Measurements from ENCODE around the gene CMTR1. TPM values are rescaled to one million over a fixed set of nuclear protein-coding genes. Genes with fewer than 3 reads are reported as not detected.
A peak's percentile ranks its signal among the peaks of the same experiment; 100 is the strongest.

CMTR1 gene
- total RNA-seq, 6 experiments from 2014 or later: 15.6 to 22.3 (median 16.5) TPM

DNA sequence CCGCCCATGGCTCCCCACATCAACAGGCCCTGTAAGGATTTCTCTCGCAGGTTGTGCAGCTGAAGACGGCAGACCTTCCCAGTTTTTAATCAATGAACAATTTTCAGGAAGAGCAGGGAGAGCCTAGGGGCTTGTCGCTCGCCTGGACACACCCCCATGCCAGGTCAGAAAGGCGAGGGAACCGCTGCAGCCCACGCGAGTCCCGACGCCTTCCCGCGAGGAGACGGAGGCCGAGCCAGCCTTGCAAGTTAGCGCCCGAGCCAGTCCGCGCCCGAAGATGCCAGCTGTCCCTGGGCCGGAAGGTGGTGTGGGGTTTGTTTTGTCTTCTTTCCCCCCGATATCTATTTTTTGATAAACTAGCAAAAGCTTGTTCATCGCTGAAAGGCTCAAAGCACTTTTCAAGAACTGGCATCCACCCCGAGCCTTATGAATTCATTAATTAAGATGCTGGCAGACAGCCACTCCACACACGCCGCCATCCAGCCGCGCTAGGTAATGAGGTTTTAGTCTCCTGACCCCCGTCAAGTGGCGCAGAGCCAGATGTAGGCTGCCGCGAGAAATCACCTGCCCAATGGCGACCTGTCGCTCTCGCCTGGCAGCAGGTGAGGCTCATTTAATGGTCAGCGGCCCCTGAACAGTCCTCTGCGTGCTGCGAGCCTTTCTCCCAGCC lies 60.1 kb downstream of the CMTR1 start:
- no peak overlapping the region for H3K4me3 ChIP-seq
- WGBS (ENCODE audit: insufficient coverage, low coverage, low lambda C conversion rate, missing lambda C conversion rate): 91% methylated on average over 18 of the region's 38 CpGs
- H3K36me3 ChIP-seq: no peaks in the 10 kb centered on the region
- TF ChIP-seq, protein P1, sequence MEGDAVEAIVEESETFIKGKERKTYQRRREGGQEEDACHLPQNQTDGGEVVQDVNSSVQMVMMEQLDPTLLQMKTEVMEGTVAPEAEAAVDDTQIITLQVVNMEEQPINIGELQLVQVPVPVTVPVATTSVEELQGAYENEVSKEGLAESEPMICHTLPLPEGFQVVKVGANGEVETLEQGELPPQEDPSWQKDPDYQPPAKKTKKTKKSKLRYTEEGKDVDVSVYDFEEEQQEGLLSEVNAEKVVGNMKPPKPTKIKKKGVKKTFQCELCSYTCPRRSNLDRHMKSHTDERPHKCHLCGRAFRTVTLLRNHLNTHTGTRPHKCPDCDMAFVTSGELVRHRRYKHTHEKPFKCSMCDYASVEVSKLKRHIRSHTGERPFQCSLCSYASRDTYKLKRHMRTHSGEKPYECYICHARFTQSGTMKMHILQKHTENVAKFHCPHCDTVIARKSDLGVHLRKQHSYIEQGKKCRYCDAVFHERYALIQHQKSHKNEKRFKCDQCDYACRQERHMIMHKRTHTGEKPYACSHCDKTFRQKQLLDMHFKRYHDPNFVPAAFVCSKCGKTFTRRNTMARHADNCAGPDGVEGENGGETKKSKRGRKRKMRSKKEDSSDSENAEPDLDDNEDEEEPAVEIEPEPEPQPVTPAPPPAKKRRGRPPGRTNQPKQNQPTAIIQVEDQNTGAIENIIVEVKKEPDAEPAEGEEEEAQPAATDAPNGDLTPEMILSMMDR (IDR thresholded peaks at IDR 0.05): no peak
- no peak for TF ChIP-seq POLR2A (IDR thresholded peaks at IDR 0.05)
- no peaks in the 10 kb centered on the region for H3K9me3 ChIP-seq
- H3K27ac ChIP-seq: peak overlapping the region in 1 of 3 donors; percentile 24
- H3K4me1 ChIP-seq: peaks cover 0 to 9% (median 0%) of the 10 kb centered on the region in 4 donors
- intact Hi-C loops (cut with DNase I): no loop called here
- ATAC-seq: no peak
- no peaks in the 10 kb centered on the region for H3K27me3 ChIP-seq
- DNase-seq: no peak

DNA sequence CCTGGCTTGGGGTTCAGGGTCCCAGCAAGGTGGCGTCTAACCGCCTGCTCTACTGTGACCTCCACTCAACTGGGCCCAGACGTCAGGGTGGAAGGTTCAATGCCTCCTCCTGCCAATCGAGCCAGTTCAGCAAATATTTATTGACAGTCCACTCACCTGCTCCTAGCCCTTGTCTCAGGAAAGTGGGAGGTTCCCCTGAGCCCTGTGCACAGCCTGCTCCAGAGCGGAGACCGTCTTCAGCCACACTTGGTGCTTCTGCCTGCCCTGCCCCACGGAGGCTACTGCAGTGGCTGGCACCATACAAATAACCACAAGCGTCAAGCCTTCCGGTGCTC lies 60.6 kb downstream of the CMTR1 start:
- intact Hi-C loops (cut with DNase I): no loop called here
- TF ChIP-seq, protein P1 (IDR thresholded peaks at IDR 0.05): no peak
- TF ChIP-seq POLR2A (IDR thresholded peaks at IDR 0.05): no peak
- H3K4me1 ChIP-seq: peaks cover 0 to 9% (median 0%) of the 10 kb centered on the region in 4 donors
- DNase-seq (peak in 1 of 3 donors; percentile 65), ATAC-seq (peak; percentile 46 to 86 (median 62))
- 100% methylated on average over 2 of the region's 9 CpGs for WGBS (ENCODE audit: insufficient coverage, low coverage, low lambda C conversion rate, missing lambda C conversion rate)
- H3K9me3 ChIP-seq: no peaks in the 10 kb centered on the region
- no peak overlapping the region for H3K4me3 ChIP-seq
- H3K27ac ChIP-seq: peak overlapping the region in 1 of 3 donors; percentile 24
- H3K27me3 ChIP-seq: no peaks in the 10 kb centered on the region
- no peaks in the 10 kb centered on the region for H3K36me3 ChIP-seq

DNA sequence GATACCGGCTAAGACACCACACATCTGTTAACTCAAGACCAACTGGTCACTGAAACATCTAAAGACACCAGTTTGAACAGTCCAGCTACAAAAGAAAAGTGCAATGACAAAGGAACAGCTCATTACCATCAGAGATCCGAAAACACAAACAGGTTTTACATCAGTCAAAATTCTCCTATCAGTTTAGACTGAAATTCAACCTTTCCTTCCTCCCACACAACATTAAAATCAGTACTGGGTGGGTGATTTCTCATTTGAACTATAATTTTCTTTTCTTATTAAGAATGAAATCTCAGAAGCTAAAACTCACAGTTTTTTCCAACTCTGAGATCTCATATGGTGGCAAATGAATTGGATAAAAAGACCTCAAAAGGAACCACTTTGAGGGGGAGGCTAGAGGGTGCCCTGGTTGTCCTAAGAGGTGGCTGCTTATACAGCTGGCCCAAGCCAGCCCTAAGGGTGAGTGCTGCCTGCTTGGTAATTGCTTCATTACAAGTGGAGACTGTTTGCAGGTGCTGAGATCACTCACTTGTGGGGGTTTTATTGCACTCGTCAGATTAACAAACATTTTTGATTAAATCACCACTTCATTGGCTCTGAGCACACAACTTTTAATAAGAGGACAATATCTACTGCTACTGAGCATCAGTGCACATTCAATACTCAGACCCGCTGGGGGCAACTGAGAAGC lies 62.4 kb downstream of the CMTR1 start:
- TF ChIP-seq, protein P1 (IDR thresholded peaks at IDR 0.05): no peak
- no peak for TF ChIP-seq POLR2A (IDR thresholded peaks at IDR 0.05)
- Histone ChIP-seq H3K36me3 (no peaks in the 10 kb centered on the region), H3K4me3 (no peak overlapping the region), H3K27ac (no peak overlapping the region), H3K9me3 (no peaks in the 10 kb centered on the region), H3K4me1 (peaks cover 0 to 16% (median 3%) of the 10 kb centered on the region in 4 donors), H3K27me3 (no peaks in the 10 kb centered on the region)
- DNase-seq (no peak), ATAC-seq (no peak)
- intact Hi-C loops (cut with DNase I): no loop called here
- WGBS (ENCODE audit: insufficient coverage, low coverage, low lambda C conversion rate, missing lambda C conversion rate): 87% methylated on average over 4 of the region's 4 CpGs

DNA sequence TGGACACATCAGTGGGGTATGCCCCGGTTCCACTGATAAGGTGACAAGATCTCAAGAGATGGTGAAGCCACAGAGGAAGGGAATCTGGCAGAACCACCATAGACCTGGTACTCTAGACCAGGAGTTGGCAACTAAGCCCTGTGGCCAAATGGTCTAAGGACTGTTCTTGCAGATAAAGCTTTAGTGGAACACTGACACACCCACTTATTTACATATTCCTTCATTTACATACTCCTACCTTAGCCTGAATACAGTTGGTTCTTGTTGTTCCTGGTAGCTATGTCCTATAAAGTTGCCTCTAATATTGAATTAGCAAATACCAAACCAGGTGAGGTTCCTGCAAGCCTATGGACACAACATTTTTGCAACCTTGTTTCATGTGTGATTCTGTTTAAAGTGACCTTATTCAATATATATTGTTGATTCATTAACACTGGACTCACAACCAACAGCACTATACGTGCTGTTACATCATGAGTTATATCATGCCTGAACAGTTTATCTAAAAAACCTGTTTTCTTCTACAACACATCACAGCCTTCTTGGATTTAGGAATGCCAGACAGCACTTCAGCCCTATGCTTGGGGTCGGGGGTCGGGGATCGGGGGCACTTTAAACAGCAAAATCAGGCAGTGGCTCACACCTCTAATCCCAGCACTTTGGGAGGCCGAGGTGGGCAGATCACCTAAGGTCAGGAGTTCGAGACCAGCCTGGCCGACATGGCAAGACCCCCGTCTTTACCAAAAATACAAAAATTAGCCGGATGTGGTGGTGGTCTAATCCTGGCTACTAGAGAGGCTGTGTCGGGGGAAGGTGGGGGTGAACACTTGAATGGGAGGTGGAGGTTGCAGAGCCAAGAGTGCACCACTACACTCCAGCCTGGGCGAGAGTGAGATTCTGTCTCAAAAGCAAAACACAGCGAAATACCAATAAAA lies 64.2 kb downstream of the CMTR1 start:
- Histone ChIP-seq H3K4me3 (no peak overlapping the region), H3K9me3 (no peaks in the 10 kb centered on the region), H3K36me3 (no peaks in the 10 kb centered on the region), H3K4me1 (peaks cover 0 to 16% (median 3%) of the 10 kb centered on the region in 4 donors), H3K27me3 (no peaks in the 10 kb centered on the region), H3K27ac (no peak overlapping the region)
- intact Hi-C loops (cut with DNase I): no loop called here
- WGBS (ENCODE audit: insufficient coverage, low coverage, low lambda C conversion rate, missing lambda C conversion rate): 75% methylated on average over 7 of the region's 13 CpGs
- DNase-seq (no peak), ATAC-seq (no peak)
- TF ChIP-seq POLR2A (IDR thresholded peaks at IDR 0.05): no peak
- TF ChIP-seq, protein P1 (IDR thresholded peaks at IDR 0.05): no peak
